GM19328 (cell line): Measurements from ENCODE around the gene COQ8A.

Experiments
- ATAC-seq: cut with Tn5 transposase; IDR thresholded peaks from one replicate; pipeline ENCODE4 v1.9.1; 2021; ENCODE audit warnings: mild to moderate bottlenecking, moderate library complexity; ENCODE audit not compliant: unreplicated experiment

The COQ8A gene

DNA sequence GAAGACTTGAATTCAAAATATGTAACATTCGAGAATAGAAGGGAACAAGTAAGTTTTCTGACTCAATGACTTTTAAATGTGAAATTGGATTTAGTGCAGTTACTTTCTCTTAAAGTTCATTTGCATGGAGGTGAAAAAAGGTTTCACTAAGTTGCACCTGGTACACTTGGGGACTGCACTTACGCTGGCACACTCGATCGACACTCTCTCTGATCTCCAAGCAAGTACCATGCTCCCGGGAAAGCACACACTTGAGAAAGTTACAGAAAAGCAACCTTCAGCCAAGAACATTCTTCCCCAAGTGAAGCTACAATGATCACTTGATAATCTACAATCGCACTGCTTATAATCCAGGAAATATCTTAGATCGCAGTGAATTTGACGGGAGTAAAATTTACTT is 63.1 kb downstream of the COQ8A start:
- ATAC-seq = no peak

DNA sequence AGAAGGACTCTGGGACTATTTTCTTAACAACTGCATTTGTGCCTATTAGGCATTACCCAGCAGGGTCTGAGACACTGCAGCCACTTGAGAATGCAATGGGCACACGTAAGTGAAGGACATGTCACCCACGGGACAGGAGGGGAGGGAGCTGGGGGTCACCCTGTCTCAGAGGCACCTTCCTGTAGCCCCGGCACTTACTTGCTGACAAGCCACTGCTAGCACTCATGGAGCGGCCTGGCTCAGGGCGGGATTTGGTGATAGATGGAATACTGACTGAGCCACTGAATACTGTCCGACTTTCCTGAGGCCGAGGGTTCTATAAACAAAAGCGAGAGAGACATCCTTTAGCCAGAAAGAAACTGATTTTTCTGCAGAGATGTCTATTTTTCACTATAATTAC is 64.7 kb downstream of the COQ8A start:
- no peak for ATAC-seq

DNA sequence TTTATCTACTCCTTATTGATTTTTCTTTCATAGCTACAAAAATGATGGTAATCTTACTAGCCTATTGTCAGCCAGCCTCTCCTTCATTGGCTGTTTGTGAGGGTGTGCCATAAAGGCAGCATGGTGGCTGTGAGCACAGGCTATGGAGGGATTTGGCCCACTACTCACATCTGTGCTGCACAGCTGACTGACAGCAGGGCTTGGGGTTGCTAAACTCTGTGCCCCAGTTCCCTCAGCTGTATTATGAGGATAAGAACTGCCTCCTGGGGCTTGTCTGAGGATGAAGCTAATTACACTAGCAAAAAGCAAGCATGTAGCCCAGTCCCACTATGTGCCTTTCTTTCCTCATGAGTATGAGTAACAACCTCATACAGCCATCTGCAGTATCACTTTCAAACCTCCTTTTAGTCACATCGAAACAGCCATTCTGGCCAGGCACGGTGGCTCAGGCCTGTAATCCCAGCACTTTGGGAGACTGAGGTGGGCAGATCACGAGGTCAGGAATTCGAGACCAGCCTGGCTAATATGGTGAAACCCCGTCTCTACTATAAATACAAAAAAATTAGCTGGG is 66.2 kb downstream of the COQ8A start:
- ATAC-seq = no peak

DNA sequence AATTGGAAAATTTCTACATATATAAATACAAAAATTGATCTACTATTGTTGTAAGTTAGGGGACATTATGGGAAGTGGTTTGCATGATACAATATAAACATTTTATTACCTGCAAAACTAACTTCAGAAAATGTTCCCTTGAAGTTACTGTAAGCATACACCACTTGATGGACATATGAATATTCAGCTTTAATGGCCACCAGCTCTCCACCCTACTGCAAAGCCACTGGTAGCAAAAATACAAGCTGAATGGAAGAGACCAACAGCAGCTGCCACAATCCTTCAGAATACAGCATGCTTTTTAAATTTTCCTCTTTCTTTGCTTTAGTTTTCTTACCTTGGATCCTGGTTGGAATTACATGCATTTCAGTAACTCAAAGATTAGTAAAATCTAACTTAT is 69.8 kb downstream of the COQ8A start:
- ATAC-seq = no peak

DNA sequence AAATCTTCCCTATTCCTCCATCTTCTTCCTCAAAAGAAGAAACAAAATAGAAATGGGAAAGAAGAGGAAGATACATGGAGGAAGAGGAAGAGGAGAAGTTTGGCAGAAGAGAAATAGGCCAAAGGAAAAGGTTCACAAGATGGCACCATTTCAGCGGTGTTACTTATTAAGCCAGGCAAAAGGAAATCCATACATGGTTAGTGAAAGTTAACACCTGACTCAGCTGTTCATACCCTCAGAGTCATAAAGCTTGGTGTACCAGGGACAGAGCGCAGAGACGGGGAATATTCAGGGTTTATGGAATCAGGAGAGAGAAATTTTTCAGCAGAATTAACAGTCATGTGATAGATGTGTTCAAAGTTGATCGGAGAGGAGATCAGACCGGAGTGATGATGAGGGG is 70.6 kb downstream of the COQ8A start:
- ATAC-seq = no peak

DNA sequence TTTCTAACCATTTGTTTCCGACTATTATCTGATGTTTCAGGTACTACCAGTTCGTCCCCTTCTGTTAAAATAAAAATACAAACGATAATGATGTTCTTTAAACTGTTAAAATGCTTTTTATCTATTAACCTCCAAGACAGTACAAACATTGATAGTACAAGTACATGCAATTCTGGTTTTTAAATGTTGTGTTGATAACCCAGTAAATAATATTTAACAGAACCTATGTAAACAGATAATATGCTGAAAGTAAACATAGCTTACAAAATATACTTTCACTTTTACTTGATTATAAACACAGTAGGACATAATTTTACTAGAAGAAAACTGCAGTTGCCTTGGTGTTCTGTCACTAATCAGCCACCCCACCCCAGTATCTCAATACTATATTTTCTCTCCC is 76.9 kb downstream of the COQ8A start:
- no peak for ATAC-seq

DNA sequence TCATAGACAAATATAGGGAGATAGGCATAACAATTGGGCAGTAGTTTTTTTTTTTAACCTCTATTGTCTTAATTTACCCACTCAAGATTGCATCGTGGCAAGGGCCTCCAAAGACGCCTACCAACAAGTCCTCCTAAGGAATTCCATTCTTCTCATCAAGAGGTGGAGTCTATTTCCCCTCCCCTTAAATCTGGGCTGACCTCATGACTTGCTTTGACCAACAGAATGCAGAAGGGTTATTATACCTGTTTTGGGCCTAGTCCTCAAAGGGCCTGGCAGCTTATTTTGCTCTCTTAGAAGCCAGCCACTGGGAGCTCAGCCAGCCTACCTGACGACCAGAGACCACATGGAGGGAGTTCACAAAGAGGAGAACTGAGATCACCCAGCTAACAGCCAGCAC is 92.3 kb downstream of the COQ8A start:
- ATAC-seq = no peak

DNA sequence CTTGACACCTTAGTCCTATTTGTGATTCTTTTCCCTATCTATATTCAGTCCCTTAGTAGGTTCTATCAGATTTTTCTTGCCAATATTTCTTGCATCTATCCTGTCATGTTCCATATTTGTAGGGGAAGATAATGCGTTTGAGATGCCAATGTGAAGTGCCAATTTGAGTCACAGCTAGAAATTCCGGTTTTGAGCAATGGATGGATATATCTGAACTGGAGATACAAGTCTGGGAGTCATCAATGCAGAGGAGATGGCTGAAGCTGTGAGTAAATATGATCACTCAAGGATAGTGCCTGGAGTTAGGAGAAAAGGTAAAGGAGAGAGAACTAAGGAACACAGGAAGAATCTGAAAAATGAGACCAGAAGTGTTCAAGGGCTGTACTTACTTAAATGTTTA is 93.8 kb downstream of the COQ8A start:
- ATAC-seq = no peak

DNA sequence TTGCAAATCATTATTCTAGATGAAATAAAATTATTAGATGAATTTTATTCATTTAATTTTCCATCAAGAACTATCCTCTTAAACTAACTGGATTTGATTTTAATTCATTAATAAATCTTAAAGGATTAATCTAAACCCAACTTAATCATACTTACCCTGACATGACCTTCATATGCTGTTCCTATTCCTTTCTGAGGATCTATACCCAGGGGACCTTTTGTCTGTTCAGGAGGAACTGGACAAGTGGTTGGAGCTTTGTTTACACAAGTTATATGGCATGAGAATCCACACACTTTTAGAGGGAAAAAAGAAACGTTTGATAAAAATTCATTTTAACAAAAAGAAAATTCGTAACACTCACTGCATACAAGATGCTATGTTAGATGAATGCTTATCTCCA is 95.2 kb downstream of the COQ8A start:
- ATAC-seq = no peak

DNA sequence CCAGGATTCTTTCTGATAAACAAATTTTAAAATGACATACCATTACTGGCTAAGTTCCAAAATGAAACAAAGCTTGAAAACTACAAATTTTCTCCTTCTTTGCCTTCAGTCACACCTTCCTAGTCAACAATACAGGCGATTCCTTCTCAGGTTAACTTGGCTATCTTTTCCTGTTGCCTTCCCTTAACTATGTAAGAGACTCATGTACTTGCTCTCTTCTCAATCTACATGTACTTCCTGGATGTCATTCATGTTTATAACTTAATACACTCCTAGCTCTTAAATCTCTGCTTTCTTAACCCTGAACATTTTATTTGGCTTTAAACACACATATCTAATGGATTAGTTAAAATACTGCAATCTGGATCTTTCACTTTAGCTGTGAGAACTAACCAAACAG is 97.0 kb downstream of the COQ8A start:
- ATAC-seq = no peak
